ENCODE data around the gene AFF3. TPM values are rescaled to one million over a fixed set of nuclear protein-coding genes. Genes with fewer than 3 reads are reported as not detected.

AFF3 gene
- total and polyA plus RNA-seq, 4 donors, result 4.2 to 90.9 (median 14.6) TPM

DNA sequence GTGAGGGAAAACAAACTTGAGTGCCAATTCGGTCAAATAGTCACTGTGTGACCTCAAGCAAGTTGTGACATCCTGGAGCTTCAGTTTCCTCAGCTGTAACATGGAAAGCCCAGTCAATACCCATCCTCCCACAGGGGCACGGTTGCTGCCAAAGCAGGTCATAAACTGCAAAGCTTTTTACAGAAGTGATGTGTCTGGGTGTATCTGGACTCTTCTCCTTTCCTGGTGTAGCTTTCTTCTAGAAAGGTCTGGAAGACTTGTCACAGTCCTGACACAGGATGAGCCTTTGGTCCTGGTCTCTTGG is 4.2 kb upstream of the AFF3 start:
- H3K9ac ChIP-seq (ENCODE audit: insufficient read depth in 1 of 2, low read length in 2 of 2), result no peak overlapping the region
- ATAC-seq (ENCODE audit: insufficient read depth, low FRiP score), result no peak
- WGBS, 2 donors, result 74 to 81% methylated on average over 2 of the region's 2 CpGs

DNA sequence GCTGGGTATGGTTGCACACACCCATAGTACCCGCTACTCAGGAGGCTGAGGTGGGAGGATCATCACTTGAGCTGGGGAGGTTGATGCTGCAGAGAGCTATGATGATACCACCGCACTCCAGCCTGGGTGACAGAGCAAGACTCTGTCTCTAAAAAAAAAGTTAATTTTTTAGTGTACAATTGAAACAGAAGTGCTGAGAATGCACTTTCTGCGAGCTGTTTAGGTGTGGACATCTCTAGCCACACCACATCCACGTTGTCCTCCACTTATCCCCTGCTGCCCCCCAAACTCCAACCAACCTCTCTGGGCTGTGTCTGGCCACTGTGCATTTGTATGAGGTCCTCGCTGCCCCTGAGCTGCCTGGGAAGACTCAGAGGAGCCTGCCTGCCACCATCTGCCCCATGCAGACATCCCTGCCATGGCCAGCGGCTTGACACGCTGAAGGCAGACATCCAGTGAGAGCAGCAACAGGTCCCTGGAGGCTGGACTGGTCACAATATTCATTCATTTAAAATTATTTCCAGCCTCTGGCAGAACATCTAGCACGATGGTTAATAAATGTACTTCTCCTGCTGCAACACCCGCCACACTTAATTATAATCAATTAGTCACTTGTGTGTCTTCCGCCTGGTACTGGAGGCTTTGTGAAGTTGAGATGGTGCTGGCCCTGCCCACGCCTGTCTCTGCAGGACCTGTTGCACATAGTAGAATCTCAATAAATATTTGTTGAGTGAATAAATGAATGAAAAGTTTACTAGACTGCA is 3.7 kb upstream of the AFF3 start:
- Histone ChIP-seq H3K9me3 (ENCODE audit: control insufficient read depth in 4 of 4, insufficient read depth in 3 of 4, low read length in 3 of 4) (no peaks in the 10 kb centered on the region), H3K36me3 (ENCODE audit: control insufficient read depth in 4 of 4, insufficient read depth in 4 of 4, low read length in 4 of 4) (no peaks in the 10 kb centered on the region), H3K9ac (ENCODE audit: insufficient read depth in 1 of 2, low read length in 2 of 2) (no peak overlapping the region), H3K4me3 (no peak overlapping the region), H3K4me1 (ENCODE audit: control insufficient read depth in 5 of 5, insufficient read depth in 5 of 5, low read length in 5 of 5) (no peaks in the 10 kb centered on the region), H3K27ac (ENCODE audit: low read depth in 1 of 2, low read length in 1 of 2) (no peak overlapping the region), H3K27me3 (ENCODE audit: control insufficient read depth in 3 of 3, insufficient read depth in 3 of 3, low read length in 2 of 3) (no peaks in the 10 kb centered on the region)
- TF ChIP-seq, protein P1, sequence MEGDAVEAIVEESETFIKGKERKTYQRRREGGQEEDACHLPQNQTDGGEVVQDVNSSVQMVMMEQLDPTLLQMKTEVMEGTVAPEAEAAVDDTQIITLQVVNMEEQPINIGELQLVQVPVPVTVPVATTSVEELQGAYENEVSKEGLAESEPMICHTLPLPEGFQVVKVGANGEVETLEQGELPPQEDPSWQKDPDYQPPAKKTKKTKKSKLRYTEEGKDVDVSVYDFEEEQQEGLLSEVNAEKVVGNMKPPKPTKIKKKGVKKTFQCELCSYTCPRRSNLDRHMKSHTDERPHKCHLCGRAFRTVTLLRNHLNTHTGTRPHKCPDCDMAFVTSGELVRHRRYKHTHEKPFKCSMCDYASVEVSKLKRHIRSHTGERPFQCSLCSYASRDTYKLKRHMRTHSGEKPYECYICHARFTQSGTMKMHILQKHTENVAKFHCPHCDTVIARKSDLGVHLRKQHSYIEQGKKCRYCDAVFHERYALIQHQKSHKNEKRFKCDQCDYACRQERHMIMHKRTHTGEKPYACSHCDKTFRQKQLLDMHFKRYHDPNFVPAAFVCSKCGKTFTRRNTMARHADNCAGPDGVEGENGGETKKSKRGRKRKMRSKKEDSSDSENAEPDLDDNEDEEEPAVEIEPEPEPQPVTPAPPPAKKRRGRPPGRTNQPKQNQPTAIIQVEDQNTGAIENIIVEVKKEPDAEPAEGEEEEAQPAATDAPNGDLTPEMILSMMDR (IDR thresholded peaks at IDR 0.05; ENCODE audit: control extremely low read depth, extremely low read depth), result no peak
- WGBS, 2 donors, result 94 to 95% methylated on average over 11 of the region's 11 CpGs
- DNase-seq (no peak), ATAC-seq (ENCODE audit: insufficient read depth, low FRiP score) (no peak)

More for the DNA sequence above, 4.2 kb upstream of the AFF3 start:
- no peak for DNase-seq
- Histone ChIP-seq H3K4me3 (no peak overlapping the region), H3K4me1 (ENCODE audit: control insufficient read depth in 5 of 5, insufficient read depth in 5 of 5, low read length in 5 of 5) (no peaks in the 10 kb centered on the region), H3K27me3 (ENCODE audit: control insufficient read depth in 3 of 3, insufficient read depth in 3 of 3, low read length in 2 of 3) (no peaks in the 10 kb centered on the region), H3K27ac (ENCODE audit: low read depth in 1 of 2, low read length in 1 of 2) (no peak overlapping the region), H3K9me3 (ENCODE audit: control insufficient read depth in 4 of 4, insufficient read depth in 3 of 4, low read length in 3 of 4) (no peaks in the 10 kb centered on the region), H3K36me3 (ENCODE audit: control insufficient read depth in 4 of 4, insufficient read depth in 4 of 4, low read length in 4 of 4) (no peaks in the 10 kb centered on the region)
- TF ChIP-seq, protein P1 (IDR thresholded peaks at IDR 0.05; ENCODE audit: control extremely low read depth, extremely low read depth), result no peak

DNA sequence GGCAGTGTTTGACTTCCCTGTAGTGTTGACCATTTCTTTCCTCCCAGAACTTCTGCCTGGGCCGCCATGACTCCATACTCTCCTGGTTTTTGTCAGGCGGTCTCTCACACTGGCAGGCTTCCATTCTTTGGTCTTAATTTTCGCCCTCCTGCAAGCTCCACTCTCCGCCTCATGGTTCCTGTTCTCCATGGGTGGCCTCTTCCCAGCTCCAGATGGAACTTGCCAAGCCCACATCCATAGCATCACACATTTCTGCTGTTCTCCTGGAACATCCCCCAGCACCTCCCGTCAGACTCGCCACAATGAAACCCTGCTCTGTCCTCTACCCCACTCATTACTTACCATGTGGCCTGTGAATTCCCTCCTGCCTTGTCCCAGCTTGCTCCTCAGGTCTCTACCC is 896 bp upstream of the AFF3 start:
- TF ChIP-seq, protein P1 (IDR thresholded peaks at IDR 0.05; ENCODE audit: control extremely low read depth, extremely low read depth), result no peak
- Histone ChIP-seq H3K4me3 (no peak overlapping the region), H3K27ac (ENCODE audit: low read depth in 1 of 2, low read length in 1 of 2) (no peak overlapping the region), H3K27me3 (ENCODE audit: control insufficient read depth in 3 of 3, insufficient read depth in 3 of 3, low read length in 2 of 3) (no peaks in the 10 kb centered on the region), H3K4me1 (ENCODE audit: control insufficient read depth in 5 of 5, insufficient read depth in 5 of 5, low read length in 5 of 5) (no peaks in the 10 kb centered on the region), H3K9me3 (ENCODE audit: control insufficient read depth in 4 of 4, insufficient read depth in 3 of 4, low read length in 3 of 4) (no peaks in the 10 kb centered on the region), H3K9ac (ENCODE audit: insufficient read depth in 1 of 2, low read length in 2 of 2) (no peak overlapping the region), H3K36me3 (ENCODE audit: control insufficient read depth in 4 of 4, insufficient read depth in 4 of 4, low read length in 4 of 4) (no peaks in the 10 kb centered on the region)
- peak in 2 of 3 donors; percentile 33 to 58 for DNase-seq
- WGBS, 2 donors, result 92 to 97% methylated on average over 6 of the region's 6 CpGs
- no peak for ATAC-seq (ENCODE audit: insufficient read depth, low FRiP score)

DNA sequence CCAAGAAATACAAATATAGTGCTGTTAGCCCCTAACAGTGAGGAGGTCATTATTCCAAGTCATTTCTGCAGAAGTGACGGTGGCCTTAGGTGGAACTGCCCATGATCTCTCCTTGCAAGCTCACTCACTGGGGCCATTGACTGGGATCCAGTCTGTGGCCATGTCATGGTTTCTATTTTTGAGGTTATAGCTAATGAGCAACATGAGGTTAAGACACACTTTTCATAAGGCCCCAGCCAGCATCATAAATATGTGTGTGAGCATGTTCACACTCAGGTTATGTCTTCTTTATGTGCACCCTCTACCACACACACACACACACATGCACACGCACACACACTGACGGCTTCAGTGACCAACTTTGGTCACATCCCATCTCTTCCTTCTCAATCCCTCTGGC is 484 bp downstream of the AFF3 start:
- TF ChIP-seq, protein P1 (IDR thresholded peaks at IDR 0.05; ENCODE audit: control extremely low read depth, extremely low read depth), result no peak
- Histone ChIP-seq H3K27me3 (ENCODE audit: control insufficient read depth in 3 of 3, insufficient read depth in 3 of 3, low read length in 2 of 3) (no peaks in the 10 kb centered on the region), H3K36me3 (ENCODE audit: control insufficient read depth in 4 of 4, insufficient read depth in 4 of 4, low read length in 4 of 4) (no peaks in the 10 kb centered on the region), H3K27ac (ENCODE audit: low read depth in 1 of 2, low read length in 1 of 2) (no peak overlapping the region), H3K9me3 (ENCODE audit: control insufficient read depth in 4 of 4, insufficient read depth in 3 of 4, low read length in 3 of 4) (no peaks in the 10 kb centered on the region), H3K9ac (ENCODE audit: insufficient read depth in 1 of 2, low read length in 2 of 2) (no peak overlapping the region), H3K4me1 (ENCODE audit: control insufficient read depth in 5 of 5, insufficient read depth in 5 of 5, low read length in 5 of 5) (peaks cover 0 to 8% (median 0%) of the 10 kb centered on the region in 5 donors), H3K4me3 (no peak overlapping the region)
- WGBS, 2 donors, result 60 to 75% methylated on average over 3 of the region's 3 CpGs
- no peak for DNase-seq
- ATAC-seq (ENCODE audit: insufficient read depth, low FRiP score), result no peak

Measured in lung (tissue), 12 donors.